ENCODE results near the gene CLDN11.

Gene CLDN11

DNA sequence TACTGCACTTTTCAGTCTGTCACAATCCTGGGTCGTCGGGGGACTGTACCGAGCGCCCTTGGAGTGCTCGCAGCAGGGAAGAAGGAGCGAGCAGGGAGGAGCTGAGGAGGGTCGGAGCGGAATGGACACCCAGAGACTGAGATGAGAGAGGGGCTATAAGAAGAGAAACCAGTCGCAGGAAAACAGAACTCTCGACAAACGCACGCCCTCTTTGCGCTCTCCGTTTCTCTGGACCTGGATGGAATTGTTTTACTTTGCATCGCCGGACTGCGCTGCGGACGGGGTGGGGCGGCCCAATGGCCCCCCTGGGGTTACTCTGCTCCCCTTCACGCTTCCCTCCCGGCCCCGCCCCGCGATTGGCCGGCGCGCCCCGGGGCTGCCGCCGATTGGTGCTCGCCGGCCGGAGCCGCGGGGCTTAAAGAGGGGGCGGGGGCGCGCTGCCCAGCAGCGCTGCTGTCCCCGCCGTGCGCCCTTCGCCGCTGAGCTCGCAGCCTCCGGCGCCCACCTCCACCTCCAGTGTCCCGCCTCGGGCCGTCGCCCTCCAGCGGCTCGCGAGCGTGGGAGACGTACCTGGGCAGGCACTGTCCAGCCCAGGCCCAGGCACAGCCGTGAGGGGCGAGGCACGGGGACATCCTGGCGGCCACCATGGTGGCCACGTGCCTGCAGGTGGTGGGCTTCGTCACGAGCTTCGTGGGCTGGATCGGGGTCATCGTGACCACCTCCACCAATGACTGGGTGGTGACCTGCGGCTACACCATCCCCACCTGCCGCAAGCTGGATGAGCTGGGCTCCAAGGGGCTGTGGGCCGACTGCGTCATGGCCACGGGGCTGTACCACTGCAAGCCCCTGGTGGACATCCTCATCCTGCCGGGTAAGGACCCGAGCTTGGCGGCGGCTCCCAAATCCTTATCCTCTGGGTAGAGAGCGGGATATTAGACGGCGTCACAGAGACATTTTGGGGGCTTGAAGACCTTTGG lies at the start of gene CLDN11:
TSS of gene CLDN11 (plus strand) at position 447 of the 977 bp plus-strand sequence. CDS start at position 646, 199 bp downstream.
- Histone ChIP-seq H3K27ac (ENCODE audit: low read depth, low read length) (no peak within 1 kb of the TSS), H3K9ac (ENCODE audit: low read depth in 1 of 2, low read length in 2 of 2) (peak within 1 kb of the TSS in 1 of 2 donors; percentile 47), H3K9me3 (ENCODE audit: control insufficient read depth in 1 of 2, low read length in 2 of 2) (no peaks in the 10 kb centered on the region), H3K4me1 (ENCODE audit: control insufficient read depth in 1 of 2, insufficient read depth in 2 of 2, low read length in 2 of 2) (peaks cover 11 to 13% of the 10 kb centered on the region in 2 donors), H3K27me3 (ENCODE audit: control insufficient read depth in 1 of 2, insufficient read depth in 2 of 2, low read length in 2 of 2) (peaks cover 21 to 32% of the 10 kb centered on the region in 2 donors), H3K36me3 (ENCODE audit: control insufficient read depth in 1 of 2, insufficient read depth in 2 of 2, low read length in 2 of 2) (no peaks in the 10 kb centered on the region), H3K4me3 (ENCODE audit: low read depth in 1 of 2, low read length in 2 of 2) (peak within 1 kb of the TSS; percentile 60 to 67)

DNA sequence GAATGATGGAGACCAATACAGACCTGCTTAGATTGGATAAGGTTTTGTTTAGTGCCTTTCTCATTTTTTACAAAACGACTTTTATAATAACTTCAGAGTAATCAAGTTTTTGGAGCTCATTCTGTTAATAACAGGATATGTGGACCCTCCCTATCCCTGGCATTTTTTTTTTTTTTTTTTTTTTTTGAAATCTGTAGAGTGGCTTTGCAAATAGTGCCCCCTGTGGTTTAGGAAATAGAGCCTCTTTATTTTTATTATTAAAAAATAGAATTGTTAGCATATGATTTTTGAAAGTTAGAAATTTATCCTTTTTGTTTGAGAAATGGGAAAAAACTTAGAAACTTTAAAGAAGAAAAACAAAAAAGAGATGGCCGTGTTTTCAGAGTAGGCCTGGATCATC lies 49.7 kb upstream of the CLDN11 start:
- no peak overlapping the region for H3K4me3 ChIP-seq (ENCODE audit: low read depth in 1 of 2, low read length in 2 of 2)
- H3K4me1 ChIP-seq (ENCODE audit: control insufficient read depth in 1 of 2, insufficient read depth in 2 of 2, low read length in 2 of 2) = no peaks in the 10 kb centered on the region

DNA sequence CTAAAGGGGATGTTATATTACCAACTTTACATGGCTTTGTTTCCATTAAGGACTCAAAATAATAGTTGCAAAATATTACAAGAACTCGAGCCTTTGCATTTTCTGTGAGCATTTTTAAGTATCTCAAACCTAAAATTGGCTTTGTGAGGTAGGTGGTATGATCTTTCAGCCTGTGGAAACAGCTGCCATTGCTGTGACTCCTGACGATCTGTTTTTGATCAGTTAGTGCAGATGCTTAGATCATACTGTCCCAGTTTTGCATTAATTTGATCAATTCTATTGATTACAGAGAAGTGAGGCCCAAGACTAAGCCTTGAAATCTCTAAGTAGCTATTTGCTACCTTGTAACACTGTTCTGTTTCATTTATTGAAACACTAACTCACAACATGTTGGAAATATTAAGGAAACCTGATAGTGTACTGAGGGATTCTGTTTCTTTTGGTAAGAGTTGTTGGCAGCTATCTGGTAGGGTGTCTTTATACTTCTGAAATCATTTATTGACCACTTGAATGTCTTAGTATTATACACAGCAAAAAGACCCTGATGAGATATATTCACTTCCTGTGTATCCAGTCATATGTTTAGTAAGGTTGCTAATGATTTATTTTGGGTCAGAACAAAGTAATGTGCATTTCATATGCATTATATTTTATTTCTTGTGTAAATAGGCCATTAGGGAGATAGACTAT lies 46.3 kb upstream of the CLDN11 start:
- no peak overlapping the region for H3K4me3 ChIP-seq (ENCODE audit: low read depth in 1 of 2, low read length in 2 of 2)

More for the DNA sequence above, 49.7 kb upstream of the CLDN11 start:
- H3K9me3 ChIP-seq (ENCODE audit: control insufficient read depth in 1 of 2, low read length in 2 of 2) = no peaks in the 10 kb centered on the region
- H3K36me3 ChIP-seq (ENCODE audit: control insufficient read depth in 1 of 2, insufficient read depth in 2 of 2, low read length in 2 of 2) = no peaks in the 10 kb centered on the region
- no peaks in the 10 kb centered on the region for H3K27me3 ChIP-seq (ENCODE audit: control insufficient read depth in 1 of 2, insufficient read depth in 2 of 2, low read length in 2 of 2)
- H3K9ac ChIP-seq (ENCODE audit: low read depth in 1 of 2, low read length in 2 of 2) = no peak overlapping the region
- no peak overlapping the region for H3K27ac ChIP-seq (ENCODE audit: low read depth, low read length)

DNA sequence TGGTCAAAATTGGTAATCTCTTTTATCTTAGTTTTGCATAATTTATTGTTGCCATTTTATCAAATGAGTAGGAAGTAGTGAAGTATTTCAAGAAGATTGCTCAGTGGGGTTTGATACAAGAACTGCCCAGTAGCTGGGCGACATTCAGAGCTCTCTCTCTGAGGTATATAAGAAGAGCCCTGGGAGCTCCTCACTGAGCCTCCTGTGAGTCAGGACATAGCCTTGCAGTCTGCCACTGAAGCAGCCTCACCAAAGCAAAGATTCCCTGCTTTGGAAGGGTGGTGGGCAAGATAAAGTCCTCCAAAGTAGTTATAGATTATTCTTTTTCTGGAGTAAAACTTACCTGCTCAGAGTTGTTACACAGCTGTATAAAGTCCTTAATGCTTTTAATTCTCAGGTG lies 35.1 kb upstream of the CLDN11 start:
- H3K36me3 ChIP-seq (ENCODE audit: control insufficient read depth in 1 of 2, insufficient read depth in 2 of 2, low read length in 2 of 2) = peaks cover 12 to 55% of the 10 kb centered on the region in 2 donors

More for the DNA sequence above, 46.3 kb upstream of the CLDN11 start:
- Histone ChIP-seq H3K27ac (ENCODE audit: low read depth, low read length) (no peak overlapping the region), H3K27me3 (ENCODE audit: control insufficient read depth in 1 of 2, insufficient read depth in 2 of 2, low read length in 2 of 2) (no peaks in the 10 kb centered on the region), H3K9ac (ENCODE audit: low read depth in 1 of 2, low read length in 2 of 2) (no peak overlapping the region), H3K9me3 (ENCODE audit: control insufficient read depth in 1 of 2, low read length in 2 of 2) (no peaks in the 10 kb centered on the region), H3K36me3 (ENCODE audit: control insufficient read depth in 1 of 2, insufficient read depth in 2 of 2, low read length in 2 of 2) (peaks cover 0 to 3% of the 10 kb centered on the region in 2 donors), H3K4me1 (ENCODE audit: control insufficient read depth in 1 of 2, insufficient read depth in 2 of 2, low read length in 2 of 2) (no peaks in the 10 kb centered on the region)

DNA sequence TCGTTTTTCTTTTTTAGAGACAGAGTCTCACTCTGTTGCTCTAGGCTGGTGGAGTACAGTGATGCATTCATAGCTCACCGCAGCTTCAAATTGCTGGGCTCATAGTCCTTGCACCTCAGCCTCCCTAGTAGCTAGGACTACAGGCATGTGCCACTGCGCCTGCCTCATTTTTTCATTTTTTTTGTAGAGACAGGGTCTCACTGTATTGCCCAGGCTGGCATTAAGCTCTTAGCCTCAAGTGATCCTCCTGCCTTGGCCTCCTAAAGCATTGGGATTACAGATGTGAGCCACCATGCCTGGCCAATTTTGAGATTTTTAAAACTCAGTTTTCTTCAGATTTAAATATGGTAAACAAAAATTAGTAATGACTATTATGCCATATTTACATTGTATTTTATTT lies 32.2 kb upstream of the CLDN11 start:
- peaks cover 0 to 2% of the 10 kb centered on the region in 2 donors for H3K9me3 ChIP-seq (ENCODE audit: control insufficient read depth in 1 of 2, low read length in 2 of 2)
- no peaks in the 10 kb centered on the region for H3K27me3 ChIP-seq (ENCODE audit: control insufficient read depth in 1 of 2, insufficient read depth in 2 of 2, low read length in 2 of 2)
- no peaks in the 10 kb centered on the region for H3K4me1 ChIP-seq (ENCODE audit: control insufficient read depth in 1 of 2, insufficient read depth in 2 of 2, low read length in 2 of 2)
- no peak overlapping the region for H3K9ac ChIP-seq (ENCODE audit: low read depth in 1 of 2, low read length in 2 of 2)
- H3K36me3 ChIP-seq (ENCODE audit: control insufficient read depth in 1 of 2, insufficient read depth in 2 of 2, low read length in 2 of 2) = peaks cover 12 to 62% of the 10 kb centered on the region in 2 donors
- no peak overlapping the region for H3K4me3 ChIP-seq (ENCODE audit: low read depth in 1 of 2, low read length in 2 of 2)
- no peak overlapping the region for H3K27ac ChIP-seq (ENCODE audit: low read depth, low read length)

More for the DNA sequence above, 35.1 kb upstream of the CLDN11 start:
- H3K4me1 ChIP-seq (ENCODE audit: control insufficient read depth in 1 of 2, insufficient read depth in 2 of 2, low read length in 2 of 2) = no peaks in the 10 kb centered on the region
- H3K27me3 ChIP-seq (ENCODE audit: control insufficient read depth in 1 of 2, insufficient read depth in 2 of 2, low read length in 2 of 2) = no peaks in the 10 kb centered on the region
- H3K9ac ChIP-seq (ENCODE audit: low read depth in 1 of 2, low read length in 2 of 2) = no peak overlapping the region
- no peak overlapping the region for H3K27ac ChIP-seq (ENCODE audit: low read depth, low read length)
- peaks cover 0 to 2% of the 10 kb centered on the region in 2 donors for H3K9me3 ChIP-seq (ENCODE audit: control insufficient read depth in 1 of 2, low read length in 2 of 2)
- no peak overlapping the region for H3K4me3 ChIP-seq (ENCODE audit: low read depth in 1 of 2, low read length in 2 of 2)

DNA sequence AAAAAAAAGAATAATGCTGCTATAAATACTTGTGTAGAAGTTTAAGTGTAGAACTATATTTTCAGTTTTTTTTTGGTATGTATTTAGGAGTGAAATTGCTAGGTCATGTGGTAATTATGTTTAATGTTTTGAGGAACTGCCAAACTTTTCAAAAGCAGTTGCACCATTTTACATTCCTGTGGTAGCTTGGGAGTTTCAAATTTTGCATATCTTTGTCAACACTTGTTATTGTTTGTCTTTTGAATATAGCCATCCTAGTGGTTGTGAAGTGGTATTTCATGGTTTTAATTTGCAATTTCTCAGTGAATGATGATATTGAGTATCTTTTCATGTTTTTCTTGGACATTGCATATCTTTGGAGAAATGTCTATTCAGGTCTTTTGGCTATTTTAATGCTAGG lies 30.7 kb upstream of the CLDN11 start:
- H3K27me3 ChIP-seq (ENCODE audit: control insufficient read depth in 1 of 2, insufficient read depth in 2 of 2, low read length in 2 of 2) = no peaks in the 10 kb centered on the region
- no peak overlapping the region for H3K27ac ChIP-seq (ENCODE audit: low read depth, low read length)
- no peak overlapping the region for H3K4me3 ChIP-seq (ENCODE audit: low read depth in 1 of 2, low read length in 2 of 2)
- H3K4me1 ChIP-seq (ENCODE audit: control insufficient read depth in 1 of 2, insufficient read depth in 2 of 2, low read length in 2 of 2) = no peaks in the 10 kb centered on the region
- H3K9ac ChIP-seq (ENCODE audit: low read depth in 1 of 2, low read length in 2 of 2) = no peak overlapping the region
- H3K9me3 ChIP-seq (ENCODE audit: control insufficient read depth in 1 of 2, low read length in 2 of 2) = peaks cover 0 to 2% of the 10 kb centered on the region in 2 donors
- H3K36me3 ChIP-seq (ENCODE audit: control insufficient read depth in 1 of 2, insufficient read depth in 2 of 2, low read length in 2 of 2) = peaks cover 12 to 60% of the 10 kb centered on the region in 2 donors

DNA sequence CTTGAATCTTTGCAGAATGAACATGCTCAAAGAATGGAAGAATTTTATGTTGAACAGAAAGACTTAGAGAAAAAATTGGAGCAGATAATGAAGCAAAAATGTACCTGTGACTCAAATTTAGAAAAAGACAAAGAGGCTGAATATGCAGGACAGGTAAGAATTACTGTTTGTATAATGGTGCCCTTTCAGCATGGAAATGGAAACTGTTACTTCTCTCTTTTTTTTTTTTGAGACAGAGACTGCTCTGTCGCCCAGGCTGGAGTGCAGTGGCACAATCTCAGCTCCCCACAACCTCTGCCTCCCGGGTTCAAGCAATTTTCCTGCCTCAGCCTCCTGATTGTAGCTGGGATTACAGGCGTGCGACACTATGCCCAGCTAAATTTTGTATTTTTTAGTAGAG lies 27.6 kb upstream of the CLDN11 start:
- no peak overlapping the region for H3K27ac ChIP-seq (ENCODE audit: low read depth, low read length)
- peaks cover 12 to 47% of the 10 kb centered on the region in 2 donors for H3K36me3 ChIP-seq (ENCODE audit: control insufficient read depth in 1 of 2, insufficient read depth in 2 of 2, low read length in 2 of 2)
- peaks cover 0 to 2% of the 10 kb centered on the region in 2 donors for H3K9me3 ChIP-seq (ENCODE audit: control insufficient read depth in 1 of 2, low read length in 2 of 2)
- H3K27me3 ChIP-seq (ENCODE audit: control insufficient read depth in 1 of 2, insufficient read depth in 2 of 2, low read length in 2 of 2) = no peaks in the 10 kb centered on the region
- no peak overlapping the region for H3K9ac ChIP-seq (ENCODE audit: low read depth in 1 of 2, low read length in 2 of 2)
- no peak overlapping the region for H3K4me3 ChIP-seq (ENCODE audit: low read depth in 1 of 2, low read length in 2 of 2)
- H3K4me1 ChIP-seq (ENCODE audit: control insufficient read depth in 1 of 2, insufficient read depth in 2 of 2, low read length in 2 of 2) = no peaks in the 10 kb centered on the region

DNA sequence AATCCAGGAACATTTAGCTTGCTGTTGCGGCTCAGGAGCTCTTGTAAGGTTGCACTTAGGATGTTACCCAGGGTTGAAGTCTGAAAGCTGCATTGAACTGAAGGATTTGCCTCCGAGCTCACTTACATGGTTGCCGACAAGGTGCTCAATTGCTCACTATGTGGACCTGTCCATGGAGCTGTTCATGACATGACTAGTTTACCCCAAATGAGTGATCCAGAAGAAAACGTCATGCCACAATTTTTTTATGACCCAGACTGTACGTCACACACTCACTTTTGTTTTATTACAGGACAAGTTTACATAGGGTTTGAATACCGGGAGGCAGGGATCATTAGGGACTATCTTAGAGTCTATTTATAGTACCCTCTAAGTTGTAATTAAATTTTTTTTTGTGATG lies 21.0 kb upstream of the CLDN11 start:
- Histone ChIP-seq H3K36me3 (ENCODE audit: control insufficient read depth in 1 of 2, insufficient read depth in 2 of 2, low read length in 2 of 2) (peaks cover 0 to 14% of the 10 kb centered on the region in 2 donors), H3K4me1 (ENCODE audit: control insufficient read depth in 1 of 2, insufficient read depth in 2 of 2, low read length in 2 of 2) (no peaks in the 10 kb centered on the region), H3K27ac (ENCODE audit: low read depth, low read length) (no peak overlapping the region), H3K9ac (ENCODE audit: low read depth in 1 of 2, low read length in 2 of 2) (no peak overlapping the region), H3K27me3 (ENCODE audit: control insufficient read depth in 1 of 2, insufficient read depth in 2 of 2, low read length in 2 of 2) (no peaks in the 10 kb centered on the region), H3K9me3 (ENCODE audit: control insufficient read depth in 1 of 2, low read length in 2 of 2) (no peaks in the 10 kb centered on the region), H3K4me3 (ENCODE audit: low read depth in 1 of 2, low read length in 2 of 2) (no peak overlapping the region)

DNA sequence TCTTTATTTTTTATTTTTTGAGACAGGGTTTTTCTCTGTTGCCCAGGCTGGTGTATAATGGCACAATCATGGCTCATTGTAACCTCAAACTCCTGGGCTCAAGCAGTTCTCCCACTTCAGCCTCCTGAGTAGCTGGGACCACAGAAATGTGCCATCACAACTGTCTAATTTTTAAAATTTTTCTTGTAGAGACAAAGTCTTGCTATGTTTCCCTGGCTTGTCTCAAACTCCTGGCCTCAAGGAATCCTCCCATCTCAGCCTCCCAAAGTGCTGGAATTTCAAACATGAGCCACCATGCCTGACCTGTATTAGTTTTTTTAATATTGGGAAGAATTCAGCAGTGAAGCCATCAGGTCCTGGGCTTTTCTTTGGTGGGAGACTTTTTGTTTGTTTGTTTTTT lies 13.6 kb upstream of the CLDN11 start:
- no peaks in the 10 kb centered on the region for H3K36me3 ChIP-seq (ENCODE audit: control insufficient read depth in 1 of 2, insufficient read depth in 2 of 2, low read length in 2 of 2)
- H3K9me3 ChIP-seq (ENCODE audit: control insufficient read depth in 1 of 2, low read length in 2 of 2) = no peaks in the 10 kb centered on the region
- no peak overlapping the region for H3K9ac ChIP-seq (ENCODE audit: low read depth in 1 of 2, low read length in 2 of 2)
- no peak overlapping the region for H3K27ac ChIP-seq (ENCODE audit: low read depth, low read length)
- no peaks in the 10 kb centered on the region for H3K27me3 ChIP-seq (ENCODE audit: control insufficient read depth in 1 of 2, insufficient read depth in 2 of 2, low read length in 2 of 2)
- no peaks in the 10 kb centered on the region for H3K4me1 ChIP-seq (ENCODE audit: control insufficient read depth in 1 of 2, insufficient read depth in 2 of 2, low read length in 2 of 2)
- H3K4me3 ChIP-seq (ENCODE audit: low read depth in 1 of 2, low read length in 2 of 2) = no peak overlapping the region

DNA sequence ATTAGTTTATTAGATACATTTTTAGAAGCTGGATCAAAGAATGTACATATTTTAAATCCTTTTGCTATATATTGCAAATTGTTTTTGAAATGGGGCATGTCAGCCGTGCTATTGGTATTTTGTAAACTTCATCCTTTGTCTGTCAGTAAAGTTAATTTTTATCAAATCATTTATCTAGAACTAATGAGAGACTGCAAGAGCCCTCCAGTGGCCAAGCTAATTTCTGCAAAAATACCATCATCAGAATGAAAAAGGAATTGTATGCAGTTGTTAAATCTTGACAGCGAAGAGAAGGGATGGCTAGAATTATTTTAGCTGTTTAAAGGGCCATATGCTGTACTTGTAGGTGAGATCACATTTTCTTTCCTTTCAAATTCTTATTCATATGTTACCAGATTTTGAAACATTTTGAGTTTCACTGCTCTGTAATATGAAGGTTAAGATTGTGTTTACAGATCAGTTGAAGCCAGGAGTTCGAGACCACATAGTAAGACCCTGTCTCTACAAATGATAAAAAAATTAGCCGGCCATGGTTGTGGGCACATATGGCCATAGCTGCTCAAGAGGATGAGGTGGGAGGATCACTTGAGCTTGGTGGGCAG lies 8.1 kb upstream of the CLDN11 start:
- H3K4me1 ChIP-seq (ENCODE audit: control insufficient read depth in 1 of 2, insufficient read depth in 2 of 2, low read length in 2 of 2) = no peaks in the 10 kb centered on the region
- H3K9me3 ChIP-seq (ENCODE audit: control insufficient read depth in 1 of 2, low read length in 2 of 2) = no peaks in the 10 kb centered on the region
- no peak overlapping the region for H3K4me3 ChIP-seq (ENCODE audit: low read depth in 1 of 2, low read length in 2 of 2)
- H3K36me3 ChIP-seq (ENCODE audit: control insufficient read depth in 1 of 2, insufficient read depth in 2 of 2, low read length in 2 of 2) = no peaks in the 10 kb centered on the region
- no peak overlapping the region for H3K9ac ChIP-seq (ENCODE audit: low read depth in 1 of 2, low read length in 2 of 2)
- H3K27me3 ChIP-seq (ENCODE audit: control insufficient read depth in 1 of 2, insufficient read depth in 2 of 2, low read length in 2 of 2) = no peaks in the 10 kb centered on the region
- no peak overlapping the region for H3K27ac ChIP-seq (ENCODE audit: low read depth, low read length)
